HG02571 (cell line): Measurements from ENCODE around the gene PCDH7.

Experiments
- ATAC-seq: cut with Tn5 transposase; IDR thresholded peaks from one replicate; pipeline ENCODE4 v1.9.1; 2021; ENCODE audit warnings: mild to moderate bottlenecking, moderate library complexity; ENCODE audit not compliant: unreplicated experiment

PCDH7 gene, protein sequence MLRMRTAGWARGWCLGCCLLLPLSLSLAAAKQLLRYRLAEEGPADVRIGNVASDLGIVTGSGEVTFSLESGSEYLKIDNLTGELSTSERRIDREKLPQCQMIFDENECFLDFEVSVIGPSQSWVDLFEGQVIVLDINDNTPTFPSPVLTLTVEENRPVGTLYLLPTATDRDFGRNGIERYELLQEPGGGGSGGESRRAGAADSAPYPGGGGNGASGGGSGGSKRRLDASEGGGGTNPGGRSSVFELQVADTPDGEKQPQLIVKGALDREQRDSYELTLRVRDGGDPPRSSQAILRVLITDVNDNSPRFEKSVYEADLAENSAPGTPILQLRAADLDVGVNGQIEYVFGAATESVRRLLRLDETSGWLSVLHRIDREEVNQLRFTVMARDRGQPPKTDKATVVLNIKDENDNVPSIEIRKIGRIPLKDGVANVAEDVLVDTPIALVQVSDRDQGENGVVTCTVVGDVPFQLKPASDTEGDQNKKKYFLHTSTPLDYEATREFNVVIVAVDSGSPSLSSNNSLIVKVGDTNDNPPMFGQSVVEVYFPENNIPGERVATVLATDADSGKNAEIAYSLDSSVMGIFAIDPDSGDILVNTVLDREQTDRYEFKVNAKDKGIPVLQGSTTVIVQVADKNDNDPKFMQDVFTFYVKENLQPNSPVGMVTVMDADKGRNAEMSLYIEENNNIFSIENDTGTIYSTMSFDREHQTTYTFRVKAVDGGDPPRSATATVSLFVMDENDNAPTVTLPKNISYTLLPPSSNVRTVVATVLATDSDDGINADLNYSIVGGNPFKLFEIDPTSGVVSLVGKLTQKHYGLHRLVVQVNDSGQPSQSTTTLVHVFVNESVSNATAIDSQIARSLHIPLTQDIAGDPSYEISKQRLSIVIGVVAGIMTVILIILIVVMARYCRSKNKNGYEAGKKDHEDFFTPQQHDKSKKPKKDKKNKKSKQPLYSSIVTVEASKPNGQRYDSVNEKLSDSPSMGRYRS (N-terminal part only)

DNA sequence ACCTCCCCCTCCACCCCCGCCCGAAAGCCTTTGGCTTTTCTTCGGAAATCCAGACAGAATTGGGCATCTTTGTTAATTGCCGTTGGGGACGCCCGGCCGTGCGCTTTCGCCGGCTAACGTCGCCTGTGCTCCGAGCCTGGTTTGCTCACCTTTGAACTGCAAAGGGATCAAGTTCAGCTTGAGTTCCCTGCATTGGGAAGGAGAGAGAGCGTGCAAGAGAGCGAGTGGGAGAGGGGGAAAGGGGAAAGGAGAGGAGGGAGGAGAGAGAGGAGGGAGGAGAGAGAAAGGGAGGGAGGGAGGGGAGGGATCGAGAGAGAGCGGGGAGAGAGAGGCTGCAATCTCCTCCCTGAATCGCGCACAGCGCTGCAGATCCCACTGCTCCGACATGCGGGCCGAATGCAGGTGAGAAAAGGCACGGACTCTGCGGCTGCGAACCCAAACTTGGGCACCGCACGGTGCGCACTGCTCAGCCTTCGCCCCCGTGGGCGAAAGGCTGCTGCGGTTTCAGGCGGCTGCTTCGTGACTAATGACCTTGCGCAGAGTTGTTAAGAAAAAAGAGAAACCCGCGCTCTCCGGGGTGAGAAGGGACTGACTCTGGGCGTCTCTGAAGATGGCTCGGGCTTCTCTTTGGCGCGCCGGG, at the start of gene PCDH7:
PCDH7 (plus strand) TSS at position 349 of the 640 bp plus-strand sequence. CDS start 1,054 bp downstream, outside the sequence.
- no peak for ATAC-seq

DNA sequence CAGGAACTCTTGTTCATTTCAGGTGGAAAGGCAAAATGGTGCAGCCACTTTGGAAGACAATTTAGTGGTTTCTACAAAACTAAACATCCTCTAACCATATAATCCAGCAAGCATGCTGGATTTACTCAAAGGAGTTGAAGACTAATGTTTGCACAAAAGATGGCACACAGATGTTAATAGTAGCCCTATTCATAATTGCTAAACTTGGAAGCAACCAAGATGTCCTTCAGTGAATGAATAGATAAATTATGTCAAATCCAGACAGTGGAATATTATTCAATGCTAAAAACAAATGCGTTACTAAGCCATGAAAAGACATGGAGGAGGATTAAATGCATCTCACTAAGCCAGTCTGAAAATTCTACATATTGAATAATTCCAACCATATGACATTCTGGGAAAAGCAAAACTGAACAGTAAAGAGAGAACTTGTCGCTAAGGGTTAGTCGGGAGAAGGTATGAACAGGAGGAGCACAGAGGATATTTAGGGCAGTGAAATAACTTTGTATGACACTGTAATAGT, 48.2 kb upstream of the PCDH7 start:
- ATAC-seq, result no peak

DNA sequence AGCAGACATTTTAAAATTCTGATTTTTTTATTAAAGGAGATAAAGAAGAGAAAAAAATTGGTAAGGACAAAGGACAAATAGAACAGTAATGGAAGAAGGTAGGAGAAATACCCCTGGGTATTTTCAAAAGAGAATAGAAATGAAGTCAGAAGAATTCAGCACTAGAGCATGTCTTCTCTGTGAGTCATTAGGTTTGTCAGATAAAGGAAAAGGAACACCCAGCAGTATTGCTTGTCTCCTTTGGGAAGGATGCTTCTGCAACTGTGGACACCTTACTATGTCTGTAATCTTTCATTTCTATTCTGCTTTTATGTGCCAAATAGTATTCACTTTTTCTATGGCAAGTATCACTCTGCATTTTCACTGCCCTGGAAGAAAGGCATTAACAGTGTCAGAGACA, 24.0 kb upstream of the PCDH7 start:
- ATAC-seq, result no peak

DNA sequence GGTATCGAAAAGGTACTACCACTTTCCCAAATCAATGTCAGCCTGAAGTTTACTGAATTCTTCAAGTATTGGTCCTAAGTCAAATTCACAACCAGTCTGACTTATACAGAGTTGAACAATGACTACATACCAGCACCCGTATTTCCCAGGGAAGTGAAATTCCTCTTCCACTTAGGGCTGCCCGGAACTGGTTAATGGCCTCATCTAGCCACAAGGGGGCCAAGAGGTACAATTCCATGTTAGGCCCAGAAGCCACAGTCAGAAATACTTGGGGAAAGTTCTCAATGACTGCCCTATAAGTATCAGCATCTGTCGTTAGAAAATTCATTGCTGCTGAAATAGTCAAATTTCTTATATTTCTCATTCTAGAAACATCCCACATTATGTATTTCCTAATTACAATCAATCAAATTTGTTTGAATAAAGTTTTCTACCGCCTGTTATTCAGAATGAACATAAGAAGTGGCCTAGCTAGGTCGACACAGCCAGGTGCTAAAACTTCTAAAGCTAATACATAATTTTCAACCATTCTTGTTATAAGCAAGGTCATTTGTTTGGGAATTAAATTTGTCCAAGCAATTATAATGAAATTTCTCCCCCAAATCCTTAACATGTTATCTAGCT, 5.6 kb upstream of the PCDH7 start:
- ATAC-seq, result no peak

DNA sequence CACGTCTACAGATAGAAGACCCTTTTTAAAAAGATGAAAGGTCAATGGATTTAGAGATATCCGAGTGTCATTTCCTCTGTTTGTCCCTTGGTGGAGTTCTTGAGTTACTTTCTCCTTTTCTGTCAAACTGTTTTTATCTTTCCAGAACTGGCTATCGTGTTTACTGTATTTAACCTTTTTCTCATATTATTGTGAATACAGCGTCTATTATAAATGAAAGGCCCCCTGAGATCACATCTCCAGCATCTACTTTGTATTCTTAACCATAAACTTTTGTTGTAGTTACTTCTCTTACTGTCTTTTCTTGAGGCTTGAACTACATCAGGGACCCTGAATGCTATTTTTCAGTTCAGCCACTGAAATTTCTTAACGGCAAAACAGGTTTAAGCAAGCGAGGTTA, 4.0 kb upstream of the PCDH7 start:
- no peak for ATAC-seq

DNA sequence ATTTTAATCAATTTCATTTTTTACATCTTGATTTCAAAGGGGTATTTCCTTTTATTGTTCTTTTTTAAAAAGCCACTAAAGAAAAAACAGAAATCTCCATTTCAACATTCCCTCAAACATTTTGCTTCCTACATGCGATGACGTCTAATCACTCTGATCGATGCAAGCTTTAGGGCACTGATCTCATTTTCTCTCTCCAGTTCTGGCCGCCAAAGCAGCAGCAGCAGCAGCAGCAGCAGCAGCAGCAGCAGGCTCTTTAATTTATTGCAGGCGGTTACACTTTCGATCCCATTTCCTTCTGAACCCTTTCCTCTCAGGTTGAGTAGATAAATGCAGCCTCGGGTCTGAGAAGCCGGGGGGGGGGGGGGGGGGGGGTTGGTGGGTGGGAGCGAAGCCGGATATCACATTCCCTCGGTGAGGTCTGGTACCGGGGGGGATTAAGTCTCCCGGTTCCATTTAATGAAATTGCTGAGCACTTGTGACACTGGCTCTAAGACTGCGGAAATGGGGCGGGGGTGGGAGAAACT, 3.4 kb upstream of the PCDH7 start:
- ATAC-seq, result no peak

DNA sequence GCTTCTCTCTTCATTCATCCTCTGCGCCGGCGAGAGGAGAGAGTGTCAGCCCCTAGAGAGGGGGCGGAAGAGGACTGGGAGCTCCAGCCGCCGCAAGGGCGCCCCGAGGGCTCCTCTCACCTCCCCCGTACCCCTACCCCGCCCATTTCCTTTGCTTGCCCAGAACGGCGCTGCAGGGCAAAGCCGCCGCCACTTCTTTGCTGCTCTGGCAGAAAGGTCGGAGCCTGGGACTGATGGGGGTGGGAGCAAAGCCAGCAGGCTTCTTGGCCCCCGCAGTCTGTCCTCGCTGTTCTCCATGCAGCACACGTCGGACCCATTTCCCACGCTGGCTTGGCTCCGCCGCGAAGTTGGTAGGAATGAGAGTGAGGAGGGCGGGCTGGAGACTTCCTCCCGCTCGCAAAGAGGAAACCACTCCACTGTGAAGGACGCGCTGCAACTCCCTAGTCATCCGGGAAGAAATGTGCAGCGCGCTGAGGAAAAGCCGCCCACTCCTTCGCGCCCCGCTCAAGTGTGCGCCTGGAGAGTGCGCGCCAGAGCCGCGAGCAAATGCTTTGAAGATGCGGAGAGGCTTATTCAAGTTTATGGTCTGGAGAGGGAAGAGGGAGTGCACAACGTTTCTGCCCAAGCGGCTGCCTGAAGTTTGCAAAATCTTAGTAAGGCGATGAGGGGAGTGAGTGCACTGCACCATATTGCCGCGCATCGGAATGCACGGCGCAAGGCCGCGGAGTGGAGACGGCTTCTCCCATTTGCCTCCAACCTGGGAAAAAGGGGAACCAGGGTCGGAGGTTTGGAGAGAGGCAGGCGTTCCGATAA, 2.8 kb upstream of the PCDH7 start:
- no peak for ATAC-seq

DNA sequence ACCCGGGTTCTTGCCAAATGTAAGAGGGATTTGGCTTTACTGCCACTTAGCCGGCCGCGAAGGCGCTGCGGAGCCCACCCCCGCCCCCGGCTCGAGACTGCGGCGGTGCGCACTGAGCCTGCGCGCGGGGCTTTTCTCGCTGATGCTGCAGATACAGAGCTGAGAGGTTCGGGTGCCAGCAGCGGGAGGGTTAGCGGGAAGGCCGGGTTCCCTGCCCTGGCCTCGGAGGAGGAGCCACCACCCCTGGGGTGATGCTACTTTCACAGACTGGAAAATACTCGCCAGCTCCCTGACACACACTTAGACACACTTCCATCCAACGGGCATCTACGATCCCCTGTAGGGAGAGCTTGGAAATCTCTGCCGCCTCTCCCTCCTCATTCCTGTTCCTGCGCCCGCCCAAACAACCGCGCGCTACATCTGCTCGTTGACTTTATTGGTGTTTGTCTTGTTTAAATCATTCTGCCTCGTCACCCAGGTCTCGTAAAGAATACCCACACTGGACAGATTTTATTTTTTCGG, 2.1 kb upstream of the PCDH7 start:
- no peak for ATAC-seq

DNA sequence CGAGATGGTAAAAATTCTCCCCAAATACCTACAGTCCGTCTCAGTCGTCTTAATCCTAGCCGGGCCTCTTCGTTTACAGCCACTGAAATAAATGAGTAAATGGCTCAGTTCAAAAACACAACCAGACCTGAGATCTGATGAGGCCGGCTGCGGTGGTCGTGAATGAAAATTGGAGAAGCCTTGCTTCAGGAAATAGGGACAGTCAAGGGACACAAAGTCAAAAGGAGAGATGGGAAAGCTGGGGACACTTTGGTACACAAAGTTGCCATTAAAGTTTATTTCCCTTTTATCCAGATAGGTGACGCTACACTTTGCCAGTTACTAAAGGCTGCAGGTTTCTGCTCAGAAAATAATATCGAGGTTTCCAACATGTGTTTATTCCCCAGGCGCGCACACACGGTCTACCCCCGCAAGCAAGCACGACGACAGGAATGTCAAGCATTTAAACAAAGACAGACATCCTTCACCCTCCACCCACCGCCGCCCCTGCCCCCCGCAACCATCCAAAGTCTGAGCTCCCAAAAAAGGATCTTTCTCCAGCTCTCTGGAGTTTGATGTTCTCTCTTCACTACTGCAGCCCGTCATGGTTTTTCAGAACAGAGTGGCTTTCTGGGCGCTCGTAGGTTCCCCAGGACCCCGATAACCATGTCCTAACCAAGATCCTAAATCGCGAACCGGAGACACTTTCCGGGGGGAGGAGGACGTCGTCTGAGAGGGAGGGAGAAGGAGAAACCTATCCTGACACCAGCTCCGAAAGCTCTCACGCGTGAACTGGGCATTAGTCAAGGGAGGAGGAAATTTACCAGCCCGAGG, 1.3 kb upstream of the PCDH7 start:
- ATAC-seq, result no peak

DNA sequence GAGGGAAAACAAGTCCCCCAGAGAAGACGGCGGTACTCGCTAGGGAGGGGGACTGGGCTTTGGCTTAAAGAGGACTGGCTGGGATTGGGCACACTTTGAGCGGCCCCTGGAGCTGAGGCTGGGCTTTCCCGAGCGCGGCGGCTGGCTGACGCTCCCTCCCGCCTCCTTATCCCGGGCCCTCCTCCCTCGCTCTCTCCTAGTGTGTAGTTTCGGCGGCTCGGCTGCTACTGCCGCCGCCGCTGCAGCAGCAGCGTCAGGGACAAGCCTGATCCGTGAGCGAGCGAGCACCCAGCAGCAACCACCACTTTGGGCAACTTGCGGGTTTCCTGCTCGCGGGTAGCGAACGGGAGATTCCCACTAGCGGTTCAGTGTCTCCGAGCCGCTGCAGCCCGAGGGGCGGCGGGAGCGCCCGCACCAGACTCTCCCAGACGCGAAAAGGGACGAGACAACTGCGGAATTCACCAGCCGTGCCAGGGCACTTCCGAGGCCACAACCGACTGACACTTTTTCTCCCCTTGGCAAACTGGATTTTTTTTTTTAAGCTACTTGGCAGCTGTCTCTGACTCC, 632 bp upstream of the PCDH7 start:
- no peak for ATAC-seq

DNA sequence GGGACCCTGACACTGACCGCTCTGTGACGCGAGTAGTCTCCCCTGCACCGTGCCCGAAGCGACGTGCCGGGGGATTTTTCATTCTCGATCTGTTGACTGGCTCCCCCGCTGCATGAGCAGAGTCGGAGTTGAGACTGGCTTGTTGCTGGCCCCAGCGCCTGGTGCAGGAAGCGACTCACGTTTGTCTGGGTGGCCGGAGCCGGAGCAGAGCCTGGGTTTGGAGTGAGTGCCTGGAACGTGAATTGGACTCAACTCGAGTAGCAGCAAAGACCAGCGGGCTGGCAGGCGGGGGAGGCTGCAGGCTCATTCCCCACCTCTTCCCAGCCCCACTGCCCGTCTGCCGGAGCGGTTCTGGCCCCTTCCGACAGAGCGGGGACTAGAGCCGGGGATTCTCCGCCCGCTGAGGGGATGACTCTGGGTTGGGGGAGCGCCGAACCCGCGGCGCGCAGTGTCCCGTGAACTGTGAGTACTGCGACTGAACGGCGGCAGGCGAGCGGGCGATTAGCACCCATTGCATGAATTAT, 554 bp downstream of the PCDH7 start:
- ATAC-seq, result no peak

DNA sequence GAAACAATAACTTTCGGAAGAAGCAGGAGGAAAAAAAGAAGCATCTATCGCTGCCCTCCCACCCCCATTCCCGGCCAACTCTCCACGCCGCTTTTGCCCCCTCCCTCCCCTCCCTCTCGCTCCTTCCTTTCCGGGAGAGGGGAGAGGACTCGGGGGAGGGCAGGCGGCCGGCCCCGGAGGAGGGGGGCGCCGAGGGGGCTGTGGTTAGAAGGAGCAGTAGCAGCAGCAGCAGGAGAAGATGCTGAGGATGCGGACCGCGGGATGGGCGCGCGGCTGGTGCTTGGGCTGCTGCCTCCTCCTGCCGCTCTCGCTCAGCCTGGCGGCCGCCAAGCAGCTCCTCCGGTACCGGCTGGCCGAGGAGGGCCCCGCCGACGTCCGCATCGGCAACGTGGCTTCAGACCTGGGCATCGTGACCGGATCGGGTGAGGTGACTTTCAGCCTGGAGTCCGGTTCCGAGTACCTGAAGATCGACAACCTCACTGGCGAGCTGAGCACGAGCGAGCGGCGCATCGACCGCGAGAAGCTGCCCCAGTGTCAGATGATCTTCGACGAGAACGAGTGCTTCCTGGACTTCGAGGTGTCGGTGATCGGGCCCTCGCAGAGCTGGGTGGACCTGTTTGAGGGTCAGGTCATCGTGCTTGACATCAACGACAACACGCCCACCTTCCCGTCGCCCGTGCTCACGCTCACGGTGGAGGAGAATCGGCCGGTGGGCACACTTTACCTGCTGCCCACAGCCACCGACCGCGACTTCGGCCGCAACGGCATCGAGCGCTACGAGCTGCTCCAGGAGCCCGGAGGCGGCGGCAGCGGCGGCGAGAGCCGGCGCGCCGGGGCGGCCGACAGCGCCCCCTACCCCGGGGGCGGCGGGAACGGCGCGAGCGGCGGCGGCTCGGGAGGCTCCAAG, 1.3 kb downstream of the PCDH7 start:
- no peak for ATAC-seq

DNA sequence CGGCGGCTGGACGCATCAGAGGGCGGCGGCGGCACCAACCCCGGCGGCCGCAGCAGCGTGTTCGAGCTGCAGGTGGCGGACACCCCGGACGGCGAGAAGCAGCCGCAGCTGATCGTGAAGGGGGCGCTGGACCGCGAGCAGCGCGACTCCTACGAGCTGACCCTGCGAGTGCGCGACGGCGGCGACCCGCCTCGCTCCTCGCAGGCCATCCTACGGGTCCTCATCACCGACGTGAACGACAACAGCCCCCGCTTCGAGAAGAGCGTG, 1.9 kb downstream of the PCDH7 start:
- ATAC-seq, result no peak

DNA sequence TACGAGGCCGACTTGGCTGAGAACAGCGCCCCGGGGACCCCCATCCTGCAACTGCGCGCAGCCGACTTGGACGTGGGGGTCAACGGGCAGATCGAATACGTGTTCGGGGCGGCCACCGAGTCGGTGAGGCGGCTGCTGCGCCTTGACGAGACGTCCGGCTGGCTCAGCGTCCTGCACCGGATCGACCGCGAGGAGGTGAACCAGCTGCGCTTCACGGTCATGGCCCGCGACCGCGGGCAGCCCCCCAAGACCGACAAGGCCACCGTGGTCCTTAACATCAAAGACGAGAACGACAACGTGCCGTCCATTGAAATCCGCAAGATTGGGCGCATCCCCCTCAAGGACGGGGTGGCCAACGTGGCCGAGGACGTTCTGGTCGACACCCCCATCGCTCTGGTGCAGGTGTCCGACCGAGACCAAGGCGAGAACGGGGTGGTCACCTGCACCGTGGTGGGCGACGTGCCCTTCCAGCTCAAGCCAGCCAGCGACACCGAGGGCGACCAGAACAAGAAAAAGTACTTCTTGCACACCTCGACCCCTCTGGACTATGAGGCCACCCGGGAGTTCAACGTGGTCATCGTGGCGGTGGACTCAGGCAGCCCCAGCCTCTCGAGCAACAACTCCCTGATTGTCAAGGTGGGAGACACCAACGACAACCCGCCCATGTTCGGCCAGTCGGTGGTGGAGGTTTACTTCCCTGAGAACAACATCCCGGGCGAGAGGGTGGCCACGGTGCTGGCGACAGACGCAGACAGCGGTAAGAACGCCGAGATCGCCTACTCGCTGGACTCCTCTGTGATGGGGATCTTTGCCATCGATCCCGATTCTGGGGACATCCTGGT, 2.4 kb downstream of the PCDH7 start:
- no peak for ATAC-seq

DNA sequence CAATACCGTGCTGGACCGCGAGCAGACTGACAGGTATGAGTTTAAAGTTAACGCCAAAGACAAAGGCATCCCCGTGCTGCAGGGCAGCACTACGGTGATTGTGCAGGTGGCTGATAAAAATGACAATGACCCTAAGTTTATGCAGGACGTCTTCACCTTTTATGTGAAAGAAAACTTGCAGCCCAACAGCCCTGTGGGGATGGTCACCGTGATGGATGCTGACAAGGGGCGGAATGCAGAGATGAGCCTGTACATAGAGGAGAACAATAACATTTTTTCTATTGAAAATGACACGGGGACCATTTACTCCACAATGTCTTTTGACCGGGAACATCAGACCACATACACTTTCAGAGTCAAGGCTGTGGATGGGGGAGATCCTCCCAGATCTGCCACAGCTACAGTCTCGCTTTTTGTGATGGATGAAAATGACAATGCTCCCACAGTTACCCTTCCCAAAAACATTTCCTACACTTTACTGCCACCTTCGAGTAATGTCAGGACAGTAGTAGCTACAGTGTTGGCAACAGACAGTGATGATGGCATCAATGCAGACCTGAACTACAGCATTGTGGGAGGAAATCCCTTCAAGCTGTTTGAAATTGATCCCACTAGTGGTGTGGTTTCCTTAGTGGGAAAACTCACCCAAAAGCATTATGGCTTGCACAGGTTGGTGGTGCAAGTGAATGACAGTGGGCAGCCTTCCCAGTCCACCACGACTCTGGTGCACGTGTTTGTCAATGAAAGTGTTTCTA, 3.2 kb downstream of the PCDH7 start:
- ATAC-seq, result no peak

DNA sequence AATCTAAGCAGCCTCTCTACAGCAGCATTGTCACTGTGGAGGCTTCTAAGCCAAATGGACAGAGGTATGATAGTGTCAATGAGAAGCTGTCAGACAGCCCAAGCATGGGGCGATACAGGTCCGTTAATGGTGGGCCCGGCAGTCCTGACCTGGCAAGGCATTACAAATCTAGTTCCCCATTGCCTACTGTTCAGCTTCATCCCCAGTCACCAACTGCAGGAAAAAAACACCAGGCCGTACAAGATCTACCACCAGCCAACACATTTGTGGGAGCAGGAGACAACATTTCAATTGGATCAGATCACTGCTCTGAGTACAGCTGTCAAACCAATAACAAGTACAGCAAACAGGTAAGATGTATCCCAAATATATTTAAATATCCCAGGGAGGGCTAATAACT, 4.1 kb downstream of the PCDH7 start:
- ATAC-seq, result no peak
